ENCODE data around the gene SLIT3.

SLIT3 gene

DNA sequence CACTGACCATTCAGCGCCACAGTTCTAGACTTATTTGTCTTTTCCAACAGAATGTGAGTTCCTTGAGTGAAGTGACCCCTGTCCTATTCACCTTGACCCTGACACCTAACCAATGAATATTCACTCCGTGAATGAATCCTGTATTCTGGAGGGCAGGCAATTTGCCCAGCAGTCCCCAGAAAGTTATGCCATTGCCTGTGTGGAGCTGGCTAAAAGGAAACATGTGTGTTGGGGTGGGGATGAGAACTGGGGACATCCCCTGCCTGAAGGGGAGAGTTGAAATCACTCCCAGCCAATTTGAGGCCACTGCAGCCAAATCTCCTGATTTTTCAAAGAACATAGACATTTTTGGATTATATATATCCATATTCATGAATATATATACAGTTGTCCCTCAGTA is 199.0 kb downstream of the SLIT3 start:
- no peak for DNase-seq

GRCh38 chr5:169100735-169101075 is 200.2 kb downstream of the SLIT3 start:
- DNase-seq, result peak; percentile 68

DNA sequence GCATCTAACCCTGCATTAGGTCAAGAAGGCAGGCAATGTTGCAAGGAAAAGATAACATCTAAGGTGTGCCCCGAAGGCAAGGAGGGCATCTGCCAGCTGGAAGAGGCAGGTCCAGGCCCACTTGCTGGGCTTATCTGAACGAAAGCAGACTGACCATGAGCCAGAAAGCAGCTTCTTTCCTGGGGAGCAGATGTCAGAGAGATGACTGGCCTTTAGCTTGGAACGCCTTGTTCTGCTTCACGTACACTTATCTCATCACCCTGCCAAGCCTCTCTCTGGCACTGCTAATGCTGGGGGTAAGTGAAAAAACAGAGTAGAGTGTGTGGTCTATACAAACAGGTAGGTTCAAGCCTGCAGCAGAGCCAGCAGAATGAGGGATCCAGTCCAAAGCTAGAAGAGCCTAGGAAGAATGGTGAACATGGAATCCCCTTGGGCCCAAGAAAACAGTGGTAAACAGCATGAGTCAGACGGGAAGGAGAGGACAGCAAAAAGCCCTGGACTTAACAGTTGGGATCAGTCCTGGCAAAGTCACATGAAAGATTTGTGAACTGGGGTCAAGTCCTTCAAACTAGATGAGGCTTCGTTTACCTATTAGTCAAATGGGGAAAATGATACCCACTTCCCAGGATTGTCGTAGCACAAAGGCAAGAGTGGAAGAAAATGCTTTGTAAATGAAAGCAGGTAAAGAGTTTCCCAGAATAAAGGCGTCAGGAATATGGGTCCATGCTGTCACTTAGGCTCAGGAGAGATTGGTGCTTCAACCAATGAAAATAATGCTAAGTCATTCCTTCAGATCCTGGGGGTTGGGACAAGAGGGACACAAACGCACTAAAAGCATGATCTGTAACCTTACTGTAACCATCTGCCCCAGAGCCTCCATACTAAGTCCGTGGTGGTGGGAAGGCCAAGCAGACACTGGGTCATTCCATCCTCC is 200.9 kb downstream of the SLIT3 start:
- DNase-seq, result no peak

- DNase-seq, result no peak
These were observed 202.4 kb downstream of the SLIT3 start for GRCh38 chr5:169098331-169099121.

DNA sequence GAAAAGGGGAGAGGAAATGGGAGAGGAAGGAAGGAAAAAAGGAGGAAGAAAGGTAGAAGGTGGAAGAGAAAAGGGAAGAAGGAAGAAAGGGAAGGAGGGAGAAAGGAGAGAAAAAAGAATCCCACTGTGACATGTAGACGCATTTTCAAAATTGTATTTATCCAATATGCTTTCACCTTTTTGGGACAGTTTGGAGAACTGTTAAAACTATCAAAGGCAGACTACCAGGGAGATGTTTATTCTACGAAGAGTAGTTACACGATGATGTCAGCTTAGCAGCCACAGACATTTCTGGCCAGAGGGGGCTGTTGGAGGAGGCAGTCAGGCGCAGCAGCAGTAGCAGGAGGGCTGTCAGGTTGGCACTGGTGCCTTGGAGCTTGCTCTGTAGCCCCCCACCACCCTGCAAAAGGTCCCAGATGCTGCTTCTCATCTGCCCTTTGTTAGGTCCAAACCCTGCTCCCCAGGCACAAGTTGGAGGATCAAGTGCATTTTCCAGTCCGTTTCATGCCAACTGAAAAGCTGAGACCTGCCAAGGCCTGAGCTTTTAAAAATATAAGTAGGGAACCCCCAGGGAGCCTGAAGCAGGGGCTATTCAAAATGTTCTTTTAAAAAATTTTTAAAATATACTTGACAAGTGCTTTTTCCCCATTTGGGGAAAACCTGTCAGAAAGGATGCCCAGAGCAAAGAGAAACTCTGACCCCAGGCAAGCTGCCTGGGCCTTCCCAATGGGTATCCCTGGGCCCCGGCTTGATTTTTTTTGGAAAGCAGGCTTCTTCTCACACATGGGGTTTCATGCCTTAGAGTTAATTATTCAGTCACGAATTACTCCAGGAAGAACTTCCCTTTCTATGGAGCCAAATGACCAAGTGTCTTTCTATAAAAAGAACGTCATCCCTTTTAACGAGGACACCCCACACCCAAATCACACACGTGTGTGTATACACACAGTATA is 203.3 kb downstream of the SLIT3 start:
- DNase-seq, result peak; percentile 43

GRCh38 chr5:169095976-169096375 is 205.0 kb downstream of the SLIT3 start:
- peak; percentile 31 for DNase-seq

GRCh38 chr5:169095410-169095960 is 205.5 kb downstream of the SLIT3 start:
- no peak for DNase-seq

DNA sequence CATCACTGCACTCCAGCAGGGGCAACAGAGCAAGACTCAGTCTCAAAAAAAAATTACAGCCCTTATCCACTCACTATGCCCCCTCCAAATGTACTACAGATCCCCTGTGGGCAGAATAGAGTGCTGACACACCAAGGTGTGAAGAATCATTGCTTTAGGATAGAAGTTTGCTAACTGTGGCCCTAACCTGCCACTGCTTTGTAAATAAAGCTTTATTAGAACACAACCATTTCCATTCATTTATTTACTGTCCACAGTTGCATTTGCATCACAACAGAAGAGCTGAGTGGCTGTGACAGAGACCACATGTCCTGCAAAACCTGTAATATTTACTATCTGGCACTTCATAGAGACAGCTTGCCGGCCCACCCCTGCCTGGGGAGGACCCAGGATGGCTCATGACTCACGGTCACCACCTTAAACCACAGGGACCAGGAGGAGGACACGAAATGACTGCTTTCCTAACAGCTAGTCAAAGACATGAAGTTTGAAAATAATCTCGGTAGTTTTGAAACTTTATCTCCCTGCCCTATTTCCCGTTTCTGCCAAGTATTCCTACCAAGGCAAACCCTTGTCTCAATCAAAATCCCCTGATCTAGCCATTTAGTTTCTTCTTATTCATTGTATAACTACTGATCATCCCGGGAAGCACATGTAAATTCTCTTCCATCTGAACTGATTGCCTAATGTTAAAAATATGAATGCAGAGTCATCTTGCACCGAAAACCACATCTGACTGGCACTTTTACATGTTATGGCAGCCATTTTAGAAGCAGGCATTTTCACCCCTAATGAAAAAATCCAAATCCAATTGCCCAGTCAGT is 206.1 kb downstream of the SLIT3 start:
- peak; percentile 74 for DNase-seq

GRCh38 chr5:169091396-169091980 is 209.5 kb downstream of the SLIT3 start:
- DNase-seq, result no peak

GRCh38 chr5:169089343-169089742 is 211.6 kb downstream of the SLIT3 start:
- no peak for DNase-seq

- DNase-seq, result no peak
These were observed 212.8 kb downstream of the SLIT3 start for GRCh38 chr5:169088028-169088725.

DNA sequence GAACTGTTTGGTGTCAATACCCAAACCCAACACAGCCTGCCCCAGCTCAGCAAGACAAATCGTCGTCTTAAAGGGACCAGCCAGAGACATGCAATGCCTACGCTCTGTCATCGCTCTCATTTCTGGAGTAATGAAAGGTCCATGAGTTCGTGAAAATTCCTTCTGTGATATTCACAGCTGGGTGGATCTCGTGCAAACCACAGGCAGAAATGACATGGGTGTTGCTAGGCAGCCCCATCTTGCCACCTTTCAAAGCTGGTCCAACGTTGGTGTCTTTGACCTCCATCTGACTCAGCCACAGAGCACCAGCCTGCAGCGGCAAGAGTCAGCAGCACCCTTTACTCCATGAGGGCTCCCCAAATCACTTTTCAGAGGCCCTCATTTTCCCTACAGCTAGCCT is 215.3 kb downstream of the SLIT3 start:
- peak; percentile 21 for DNase-seq

GRCh38 chr5:169085212-169085611 is 215.7 kb downstream of the SLIT3 start:
- no peak for DNase-seq

- DNase-seq, result no peak
These were observed 216.2 kb downstream of the SLIT3 start for GRCh38 chr5:169084775-169085174.

DNA sequence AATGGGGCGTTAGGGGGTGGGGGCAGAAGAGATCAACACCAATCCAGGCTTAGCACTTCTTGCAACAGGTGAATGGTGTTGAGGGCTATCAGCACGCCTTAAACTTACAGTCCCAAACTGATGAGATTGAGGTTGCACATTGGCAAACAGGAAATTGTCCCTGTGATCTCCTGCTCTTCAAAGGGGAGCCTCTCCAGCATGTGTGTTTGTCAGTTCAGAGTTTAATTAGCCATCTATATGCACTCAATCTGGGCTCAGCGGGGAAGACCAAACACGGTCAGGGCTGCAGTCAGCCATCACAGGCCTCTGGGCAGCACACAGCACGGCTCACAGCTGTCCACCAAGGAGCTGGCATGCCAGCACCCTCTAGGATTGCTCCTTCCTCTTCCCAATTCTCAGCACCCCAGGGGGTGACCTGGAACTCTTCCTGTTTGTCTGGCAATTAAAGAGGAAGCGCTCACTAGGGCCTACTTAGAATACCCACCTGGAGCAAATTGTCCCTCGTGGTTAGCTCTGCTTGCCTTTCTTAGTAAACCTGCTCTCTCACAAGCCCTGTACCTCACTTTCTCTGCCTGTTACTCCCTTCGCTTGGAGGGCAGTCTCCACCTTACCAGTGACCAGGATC is 217.4 kb downstream of the SLIT3 start:
- DNase-seq, result no peak

DNA sequence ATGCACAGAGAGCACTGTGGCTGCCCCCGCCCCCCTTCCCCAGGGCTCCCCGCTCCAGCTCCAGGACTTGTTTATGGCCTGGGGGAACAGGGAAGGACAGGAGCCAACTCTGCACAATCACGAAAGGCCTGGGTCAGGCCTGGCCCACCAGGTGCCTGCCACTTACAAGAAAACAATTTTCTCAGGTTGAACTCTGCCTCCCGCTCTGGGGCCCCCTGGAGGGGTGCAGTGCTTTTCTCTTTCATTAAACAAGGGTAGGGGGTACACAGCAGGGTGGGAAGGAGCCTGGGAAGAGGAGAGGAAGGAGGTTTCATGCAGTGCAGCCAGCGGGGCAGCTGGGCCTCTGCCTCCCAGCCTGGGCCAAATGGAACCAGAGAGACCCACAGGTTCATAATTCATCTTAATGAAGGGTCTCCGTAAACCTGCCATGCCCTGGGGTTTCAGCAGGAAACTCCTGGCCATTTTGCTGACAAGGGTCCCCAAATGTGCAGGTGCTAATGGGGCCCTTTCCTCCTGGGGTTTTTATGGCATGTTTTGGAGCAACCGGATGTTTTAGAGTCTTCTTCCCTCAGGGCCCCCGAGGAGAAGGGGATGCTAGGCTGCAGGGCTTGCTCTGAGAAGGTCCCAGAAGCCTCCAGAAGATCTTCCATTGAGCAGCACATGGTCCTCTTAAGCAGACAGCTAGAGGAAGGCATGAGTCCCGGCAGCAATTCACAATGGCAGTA is 219.8 kb downstream of the SLIT3 start:
- DNase-seq, result no peak

DNA sequence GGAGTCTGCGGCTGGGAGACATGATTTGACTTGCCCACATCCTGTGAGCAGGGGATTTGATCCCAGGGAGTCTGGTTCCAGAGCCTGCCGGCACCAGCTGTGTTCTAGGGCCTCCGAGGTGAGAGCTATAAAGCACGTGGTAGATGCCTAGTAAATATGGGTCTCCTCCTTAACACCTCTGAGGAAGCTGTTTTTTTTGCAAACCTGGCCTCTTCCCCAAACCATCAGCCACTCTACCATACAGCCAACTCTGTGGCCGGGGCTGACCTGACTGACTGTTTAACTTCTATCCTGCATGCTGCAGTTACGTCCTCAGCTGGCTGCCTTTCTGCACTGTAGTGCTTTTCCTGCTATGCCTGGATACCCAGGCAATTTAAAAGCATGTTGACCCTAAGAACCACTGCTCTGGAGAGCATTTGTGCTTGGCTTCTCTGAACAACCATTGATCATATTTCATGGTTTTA is 220.5 kb downstream of the SLIT3 start:
- no peak for DNase-seq

DNA sequence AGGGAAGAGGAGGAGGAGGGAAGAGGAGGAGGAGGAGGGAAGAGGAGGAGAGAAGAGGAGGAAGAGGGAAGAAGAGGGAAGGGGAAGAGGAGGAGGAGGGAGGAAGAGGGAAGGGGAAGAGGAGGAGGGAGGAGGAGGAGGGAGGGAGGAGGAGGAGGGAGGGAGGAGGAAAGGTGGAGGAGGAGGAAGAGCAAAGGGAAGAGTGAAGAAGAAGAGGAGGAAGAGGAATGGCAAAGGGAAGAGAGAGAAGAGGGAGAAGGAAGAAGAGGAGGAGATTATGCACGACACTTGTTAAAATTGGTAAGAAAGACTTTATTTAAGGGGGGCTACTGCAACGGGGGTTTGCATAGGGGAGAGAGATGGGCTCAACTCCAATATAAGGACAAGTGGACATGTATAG is 221.2 kb downstream of the SLIT3 start:
- DNase-seq, result no peak

DNA sequence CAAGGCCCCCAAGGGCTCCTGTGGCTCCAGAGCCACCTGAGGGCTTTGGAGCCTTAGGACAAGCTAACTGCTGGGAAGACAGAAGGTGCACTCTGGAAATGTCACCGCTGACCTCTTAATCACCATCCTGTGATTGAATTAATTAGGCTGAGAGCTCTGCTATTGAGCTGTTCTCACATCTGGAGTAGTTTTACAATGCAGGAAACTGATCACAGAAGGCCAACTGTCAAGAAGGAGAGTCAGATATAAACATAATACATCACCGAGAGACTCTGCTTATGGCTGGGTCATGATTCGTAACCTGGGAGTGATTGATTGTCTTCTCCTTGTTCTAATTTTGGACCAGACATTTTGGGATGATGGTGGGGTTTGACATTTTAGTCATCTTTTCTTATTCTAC is 226.1 kb downstream of the SLIT3 start:
- peak; percentile 25 for DNase-seq

Data from fibroblast of skin of abdomen (primary cell).